Urothelium cell line (cell line): ENCODE measurements around the gene JAKMIP1.

Source experiments
- DNase-seq: peaks from one replicate; pipeline ENCODE4 v3.0.0; 2011; ENCODE audit warnings: low spot score, mixed read lengths
- FAIRE-seq: peaks from 2 replicates; lab custom pipeline; 2011; peaks lifted over from hg19 to GRCh38; lab: Jason Lieb, UNC

JAKMIP1 gene

GRCh38 chr4:6204871-6205566 is 4.7 kb upstream of the JAKMIP1 start:
- DNase-seq = no peak
- FAIRE-seq = no peak

DNA sequence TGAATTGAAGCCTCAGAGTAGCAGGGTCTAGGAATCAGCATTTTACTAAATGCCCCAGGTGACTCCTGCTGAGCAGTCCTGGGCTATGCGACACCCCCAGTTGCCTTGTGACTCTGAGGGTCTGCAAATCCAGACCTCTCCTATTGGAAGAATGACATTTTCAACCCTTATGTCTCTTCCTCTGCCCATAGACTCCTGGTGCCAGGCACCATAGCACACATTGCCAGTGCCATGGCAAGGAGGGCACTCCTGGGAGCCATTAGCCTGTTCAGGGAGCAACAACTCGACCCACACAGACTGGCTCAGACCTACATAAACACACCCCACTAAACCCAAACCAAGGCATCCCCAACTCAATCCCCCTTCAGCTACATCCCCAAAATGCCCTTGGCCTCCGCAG is 3.7 kb upstream of the JAKMIP1 start:
- no peak for FAIRE-seq
- no peak for DNase-seq

GRCh38 chr4:6201580-6202091 is 1.3 kb upstream of the JAKMIP1 start:
- DNase-seq (no peak), FAIRE-seq (no peak)

DNA sequence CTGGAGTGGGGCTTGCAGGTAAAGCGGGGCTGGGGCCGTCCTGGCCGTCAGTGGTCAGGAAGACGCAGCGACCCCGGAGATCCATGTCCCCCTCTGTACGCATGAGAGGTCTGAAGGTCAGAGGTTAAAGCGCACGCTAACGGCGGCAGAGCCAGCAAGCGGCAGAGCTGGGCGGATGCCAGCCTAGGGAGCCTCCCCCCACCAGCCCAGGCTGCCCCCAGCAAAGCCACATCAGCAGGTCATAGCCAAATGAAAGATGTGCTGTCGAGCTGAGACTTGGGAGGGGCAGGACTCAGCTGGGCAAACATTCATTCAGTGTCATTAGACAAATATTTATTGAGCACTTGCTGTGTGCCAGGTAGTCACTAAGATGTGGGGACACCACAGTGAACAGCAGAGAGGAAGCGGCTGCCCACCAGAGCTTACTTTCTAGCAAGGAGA is 593 bp upstream of the JAKMIP1 start:
- no peak for DNase-seq
- FAIRE-seq = no peak

DNA sequence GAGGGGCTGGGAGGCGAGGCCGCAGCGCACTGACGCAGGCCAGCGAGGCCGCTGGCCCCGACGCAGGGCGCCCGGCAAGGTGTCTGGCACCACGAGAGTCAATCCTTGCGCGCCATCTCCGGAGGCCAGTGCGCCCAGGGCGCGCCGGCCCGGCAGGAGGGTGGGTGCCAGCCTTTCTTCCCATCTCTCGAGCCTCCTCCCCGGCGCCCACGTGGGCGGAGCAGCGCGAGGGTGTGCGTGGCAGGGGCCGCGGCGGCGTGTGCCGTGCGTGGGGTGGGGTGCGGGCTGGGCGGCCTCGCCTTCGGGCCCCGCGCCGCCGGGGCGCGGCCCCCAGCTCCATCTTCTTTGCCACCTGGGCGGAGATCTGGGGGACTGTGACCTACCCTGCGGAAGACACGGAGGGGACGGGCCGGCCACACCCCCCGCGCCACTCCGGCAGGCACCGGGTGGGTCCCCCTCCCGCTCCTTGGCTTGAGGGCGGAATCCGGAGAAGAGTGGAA is 877 bp downstream of the JAKMIP1 start:
- FAIRE-seq (no peak), DNase-seq (no peak)

DNA sequence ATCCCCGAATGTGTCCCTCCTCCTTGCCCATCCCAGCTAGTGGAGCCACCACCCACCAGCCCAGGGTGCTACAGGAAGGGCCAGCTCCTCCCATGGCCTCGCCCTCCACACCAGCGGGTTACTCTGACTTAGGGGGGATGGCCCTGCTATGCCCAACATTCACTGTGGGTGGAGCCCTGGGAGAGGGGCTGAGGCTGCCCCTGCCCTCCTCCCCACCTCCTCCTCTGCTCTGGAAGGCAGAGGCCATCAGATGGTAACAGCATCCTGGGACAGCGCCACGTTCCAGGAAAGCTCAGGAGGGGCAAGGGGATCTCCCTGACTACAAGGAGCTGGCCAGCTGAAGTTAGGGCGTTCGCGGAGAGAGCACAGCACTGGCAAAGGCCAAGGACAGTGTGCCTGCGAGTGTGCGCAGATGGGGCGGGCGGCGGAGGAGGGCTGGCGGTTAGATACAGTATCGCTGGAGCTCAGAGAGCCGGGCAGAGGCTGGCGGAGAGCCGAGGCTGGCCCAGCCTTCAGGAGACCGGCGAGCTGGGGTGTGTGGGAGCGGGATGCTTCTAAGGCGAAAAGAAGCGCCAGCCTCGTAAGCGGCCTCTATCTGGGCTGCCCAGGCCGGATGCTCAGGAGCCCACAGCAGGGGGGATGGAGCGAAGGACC is 1.5 kb downstream of the JAKMIP1 start:
- peak; percentile 32 for DNase-seq
- FAIRE-seq = no peak

DNA sequence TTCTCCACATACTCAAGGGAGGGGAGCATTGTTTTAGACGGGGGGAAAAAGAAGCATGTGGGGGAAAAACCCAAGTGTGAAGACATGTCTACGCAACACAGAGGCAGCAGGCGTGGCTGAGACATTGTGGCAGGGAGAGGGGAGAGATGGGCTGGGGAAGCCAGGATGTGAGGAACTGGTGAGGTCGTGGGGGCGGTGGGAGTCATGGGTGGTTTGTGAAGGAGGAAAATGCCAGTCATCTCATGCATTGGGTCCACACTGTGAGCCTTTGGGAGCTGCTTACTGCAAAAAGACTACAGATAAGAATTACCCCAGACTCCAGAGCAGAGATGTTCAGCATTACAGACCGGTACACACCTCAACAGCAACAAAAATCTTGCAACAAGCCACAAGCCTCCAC is 2.1 kb downstream of the JAKMIP1 start:
- DNase-seq (no peak), FAIRE-seq (no peak)

GRCh38 chr4:6197433-6198174 is 2.7 kb downstream of the JAKMIP1 start:
- FAIRE-seq (no peak), DNase-seq (no peak)

- FAIRE-seq (no peak), DNase-seq (no peak)
Observed at GRCh38 chr4:6196871-6197270, 3.5 kb downstream of the JAKMIP1 start.

GRCh38 chr4:6196324-6196723 is 4.0 kb downstream of the JAKMIP1 start:
- DNase-seq (no peak), FAIRE-seq (no peak)

DNA sequence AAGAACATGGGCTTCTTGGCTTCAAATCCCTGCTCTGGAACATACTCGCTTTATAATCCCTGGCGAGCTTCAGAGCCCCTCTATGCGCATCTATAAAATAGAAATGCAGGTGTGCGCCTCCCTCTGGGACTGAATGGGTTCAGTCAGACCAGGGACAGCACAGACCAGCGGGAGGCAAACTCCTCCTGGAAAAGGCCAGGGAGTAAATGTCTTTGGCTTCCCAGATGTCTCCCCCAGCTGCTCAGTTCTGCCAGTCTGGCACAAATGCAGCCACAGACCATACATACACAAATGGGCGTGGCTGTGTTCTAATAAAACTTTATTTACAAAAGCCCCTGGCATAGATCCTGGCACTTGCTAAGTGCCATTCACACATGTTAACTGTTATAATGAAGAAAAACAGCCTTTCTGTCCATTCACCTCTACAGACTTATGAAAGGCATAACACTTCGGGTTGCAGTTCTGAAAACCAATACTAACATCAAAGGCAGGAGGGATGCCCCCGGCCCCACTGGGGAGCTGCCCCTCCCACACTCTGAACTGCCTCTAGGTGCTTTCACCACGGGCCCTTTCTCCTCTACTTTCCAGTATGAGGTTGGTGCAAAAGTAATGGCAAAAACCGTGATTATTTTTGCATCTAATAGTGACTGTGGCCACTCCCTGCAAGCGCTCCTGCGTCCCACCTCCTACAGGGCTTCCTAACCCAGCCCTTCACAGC is 4.6 kb downstream of the JAKMIP1 start:
- FAIRE-seq = no peak
- no peak for DNase-seq

GRCh38 chr4:6194458-6195195 is 5.7 kb downstream of the JAKMIP1 start:
- FAIRE-seq (no peak), DNase-seq (no peak)

GRCh38 chr4:6193399-6193798 is 7.0 kb downstream of the JAKMIP1 start:
- FAIRE-seq (no peak), DNase-seq (no peak)

- DNase-seq = no peak
- no peak for FAIRE-seq
Observed at GRCh38 chr4:6192245-6192644, 8.1 kb downstream of the JAKMIP1 start.

- DNase-seq (no peak), FAIRE-seq (no peak)
Observed at GRCh38 chr4:6191448-6192130, 8.8 kb downstream of the JAKMIP1 start.

- DNase-seq = no peak
- no peak for FAIRE-seq
Observed at GRCh38 chr4:6190486-6190885, 9.9 kb downstream of the JAKMIP1 start.

GRCh38 chr4:6189511-6189910 is 10.8 kb downstream of the JAKMIP1 start:
- DNase-seq = no peak
- FAIRE-seq = no peak

DNA sequence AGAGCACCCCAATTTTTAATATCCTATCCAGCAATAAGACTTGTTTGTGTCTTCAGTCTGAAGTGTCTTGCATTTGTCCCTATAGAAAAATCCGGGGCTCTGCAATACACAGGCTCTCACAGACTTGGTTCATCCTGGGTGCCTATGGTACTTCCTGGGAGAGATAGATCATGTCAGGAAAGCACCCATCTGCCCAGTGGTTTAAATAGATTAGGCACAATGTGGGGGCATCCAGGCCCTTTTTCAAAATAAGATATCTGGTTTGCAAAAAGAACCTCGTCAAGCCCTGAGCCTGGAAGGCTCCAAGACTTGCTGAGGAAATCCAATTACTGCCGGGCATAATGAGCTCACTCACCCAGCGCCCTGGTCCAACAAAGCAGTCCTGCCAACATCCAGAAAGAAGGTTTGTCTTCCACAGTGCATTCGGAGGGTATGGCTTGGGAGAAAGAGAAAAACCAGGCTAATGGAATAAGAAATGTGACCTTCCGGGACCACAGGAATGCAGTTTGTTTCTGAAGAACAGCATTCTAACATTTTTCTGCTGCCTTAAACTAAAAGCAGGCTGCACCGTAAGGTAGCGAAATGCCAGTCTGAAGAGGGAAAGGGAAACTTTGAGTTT is 11.6 kb downstream of the JAKMIP1 start:
- DNase-seq = no peak
- FAIRE-seq = no peak

DNA sequence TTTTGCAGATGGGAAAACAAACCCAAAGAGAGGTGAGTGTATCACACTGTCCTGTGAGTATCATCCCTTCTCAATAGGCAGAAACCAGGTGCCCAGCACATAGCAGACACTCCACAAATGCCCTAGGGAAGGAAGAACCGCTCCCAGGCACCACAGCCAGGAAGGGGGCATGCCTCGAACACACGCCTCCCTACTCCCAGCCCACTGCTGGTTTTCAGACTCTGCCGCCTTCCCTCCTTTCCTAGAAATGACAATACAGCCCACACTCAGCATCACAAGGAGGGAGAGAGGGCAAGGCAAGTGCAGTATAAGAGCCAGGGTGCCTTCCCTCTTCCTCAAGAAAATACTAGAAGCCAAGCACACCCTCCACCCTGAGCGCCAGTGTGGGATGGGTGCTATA is 16.2 kb downstream of the JAKMIP1 start:
- no peak for FAIRE-seq
- DNase-seq = no peak
